Fibroblast of mammary gland (primary cell): ENCODE data around the gene KCND3.

Source experiments
- DNase-seq: peaks from one replicate; pipeline ENCODE4 v3.0.0-alpha.2; 2010; ENCODE audit warnings: low read depth
- H3K4me3 ChIP-seq: 2 replicates; pipeline ENCODE4 v1.5.1; 2011; ENCODE audit warnings: low read depth, mild to moderate bottlenecking, low read length, moderate library complexity; ENCODE audit not compliant: control insufficient read depth
- CTCF ChIP-seq: conservative IDR thresholded peaks from 2 replicates; pipeline ENCODE4 v1.5.1; 2011; ENCODE audit warnings: low read depth, low read length, inconsistent platforms; ENCODE audit not compliant: control insufficient read depth, insufficient read depth

Gene KCND3

GRCh38 chr1:111884772-111885443, 104.6 kb downstream of the KCND3 start:
- H3K4me3 ChIP-seq = no peak overlapping the region
- no peak for DNase-seq
- no peak for TF ChIP-seq CTCF

GRCh38 chr1:111882986-111883560, 106.4 kb downstream of the KCND3 start:
- DNase-seq = no peak

GRCh38 chr1:111882559-111882958, 106.9 kb downstream of the KCND3 start:
- no peak for TF ChIP-seq CTCF
- DNase-seq = no peak
- H3K4me3 ChIP-seq = no peak overlapping the region

More at GRCh38 chr1:111882986-111883560, 106.4 kb downstream of the KCND3 start:
- no peak overlapping the region for H3K4me3 ChIP-seq
- TF ChIP-seq CTCF = no peak

GRCh38 chr1:111880881-111881837, 108.3 kb downstream of the KCND3 start:
- no peak for DNase-seq
- no peak overlapping the region for H3K4me3 ChIP-seq
- no peak for TF ChIP-seq CTCF

GRCh38 chr1:111879081-111879480, 110.4 kb downstream of the KCND3 start:
- DNase-seq = no peak
- TF ChIP-seq CTCF = no peak
- no peak overlapping the region for H3K4me3 ChIP-seq

- TF ChIP-seq CTCF = no peak
- no peak overlapping the region for H3K4me3 ChIP-seq
- DNase-seq = no peak
Observed at GRCh38 chr1:111878649-111879048, 110.8 kb downstream of the KCND3 start.
